A204.1 (cell line): Measurements from ENCODE around the gene TSHZ2.
"Not testable (repeated sequence)": the region's sequence is repeated elsewhere in the genome, so short reads cannot be mapped to it uniquely, and the experiment has no call there.

ENCODE experiments used
- FAIRE-seq: peaks from 2 replicates; lab custom pipeline; 2012; peaks lifted over from hg19 to GRCh38; lab: Jason Lieb, UNC

Gene TSHZ2

DNA sequence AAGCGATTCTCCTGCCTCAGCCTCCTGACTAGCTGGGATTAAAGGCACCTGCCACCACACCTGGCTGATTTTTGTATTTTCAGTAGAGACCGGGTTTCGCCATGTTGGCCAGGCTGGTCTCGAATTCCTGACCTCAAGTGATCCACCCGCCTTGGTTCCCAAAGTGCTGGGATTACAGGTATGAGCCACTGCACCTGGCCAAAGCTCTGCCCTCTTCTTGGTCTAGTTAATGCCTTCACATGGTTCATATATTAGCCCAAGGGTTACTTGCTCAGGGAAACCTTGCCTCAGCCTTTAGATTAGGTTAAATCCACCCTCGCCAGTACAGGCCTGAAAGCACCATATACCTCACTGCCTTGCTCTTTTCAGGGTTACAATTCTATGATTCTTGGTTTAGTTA, 26.1 kb downstream of the TSHZ2 start:
- FAIRE-seq: no peak

DNA sequence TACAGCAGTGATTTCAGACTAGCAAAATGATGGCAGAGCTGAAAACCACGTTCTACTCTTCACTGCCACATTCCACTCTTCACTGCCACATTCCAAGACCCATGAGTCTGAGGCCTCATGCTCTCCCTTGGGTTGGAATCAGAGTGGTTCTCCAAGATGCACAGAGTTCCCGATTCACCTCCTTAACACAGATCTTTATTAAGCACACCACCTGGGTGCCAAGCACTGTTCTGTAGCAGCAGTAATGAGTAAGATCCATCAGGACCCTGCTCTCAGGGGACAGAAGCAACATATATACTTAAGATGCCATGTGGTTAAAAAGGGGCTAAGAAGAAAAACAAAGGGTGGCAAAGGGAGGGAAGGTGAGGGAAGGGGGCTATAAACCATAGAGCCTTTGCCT, 26.9 kb downstream of the TSHZ2 start:
- FAIRE-seq: no peak

DNA sequence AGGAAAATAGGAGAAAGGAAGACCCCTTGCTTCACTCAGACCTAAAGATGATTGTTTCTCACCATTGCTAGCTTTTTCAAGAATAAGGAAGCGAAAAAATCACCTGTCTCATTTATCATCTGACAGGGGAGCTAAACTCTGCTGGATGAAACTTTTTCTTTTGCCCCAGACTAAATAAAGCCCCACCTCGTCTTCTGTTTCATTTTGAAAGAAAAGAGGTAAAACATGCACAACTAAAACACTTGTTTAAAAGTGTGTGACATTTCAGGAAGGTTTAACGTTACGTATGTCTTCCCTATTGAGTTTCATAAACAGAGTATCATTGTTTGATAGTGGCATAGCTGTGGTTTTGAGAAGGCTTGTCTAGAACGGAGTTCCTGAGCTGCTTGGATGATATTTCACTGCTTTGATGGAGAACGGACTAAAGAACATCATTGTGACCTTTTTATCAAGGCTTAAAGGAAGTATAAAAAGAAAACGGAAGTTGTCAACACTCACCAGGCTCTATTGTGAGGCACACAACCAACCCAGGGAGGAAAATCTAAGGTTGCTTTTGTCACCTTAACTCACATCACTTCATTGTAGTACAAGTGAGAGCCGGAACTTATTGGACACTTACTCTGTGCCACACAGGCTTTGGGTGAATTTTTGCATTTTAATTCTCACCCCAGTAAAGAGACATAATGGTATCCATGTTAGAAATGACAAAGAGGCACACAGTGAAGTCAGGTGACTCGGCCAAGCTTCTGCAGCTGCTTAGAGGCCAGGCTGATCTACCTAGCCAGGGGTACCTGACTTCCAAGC, 29.5 kb downstream of the TSHZ2 start:
- FAIRE-seq: no peak

DNA sequence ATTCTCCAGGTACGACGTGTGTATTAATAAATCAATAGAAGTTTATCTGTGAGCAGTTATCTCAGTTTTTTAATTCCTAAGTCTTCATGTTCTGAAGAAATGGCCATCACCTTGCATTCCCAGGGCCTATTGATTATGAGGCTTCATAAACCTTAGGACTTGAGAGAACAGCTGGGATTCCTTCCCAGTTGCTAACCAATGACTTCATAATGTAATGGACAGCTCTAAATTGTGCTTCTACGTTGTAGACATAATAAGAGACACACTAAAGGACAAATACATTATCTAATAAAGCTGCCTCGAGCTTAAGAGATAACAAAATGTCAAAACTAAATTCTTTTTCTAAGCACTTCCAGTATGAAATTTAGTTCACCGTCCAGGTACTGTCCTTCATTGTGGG, 30.6 kb downstream of the TSHZ2 start:
- no peak for FAIRE-seq

DNA sequence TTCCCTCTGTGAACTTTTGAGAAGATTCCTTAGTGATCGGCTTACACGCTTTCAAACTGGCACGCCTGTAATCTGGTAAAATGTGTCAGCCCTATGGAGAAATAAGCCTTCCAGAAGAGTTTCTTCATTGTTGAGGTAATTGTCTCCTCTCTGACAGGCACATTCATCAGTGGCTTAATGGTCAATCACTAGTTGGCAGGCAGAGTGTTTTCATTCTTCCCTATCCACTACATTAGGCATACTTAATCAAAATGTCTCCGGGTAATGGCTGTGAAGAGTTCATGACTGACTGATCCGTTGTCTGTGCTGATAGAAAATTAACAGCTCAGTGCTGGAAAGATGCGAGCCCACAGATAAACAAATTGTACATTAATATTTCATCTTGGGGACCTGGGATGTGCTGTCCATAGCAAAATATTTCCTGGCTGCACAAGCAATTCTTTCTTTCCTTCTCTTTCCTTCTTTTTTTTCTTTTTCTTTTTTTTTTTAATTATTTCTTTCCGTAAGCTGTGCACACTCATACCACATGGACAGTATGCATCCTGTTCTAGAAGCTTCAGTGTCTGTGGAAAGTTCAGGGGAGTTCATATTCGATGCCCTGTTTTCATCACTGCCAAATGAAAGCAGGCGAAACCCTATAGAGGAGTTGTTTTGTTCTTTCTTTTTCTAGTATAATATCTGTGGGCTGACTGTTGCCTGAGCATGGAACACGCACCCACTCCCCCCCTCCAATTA, 31.4 kb downstream of the TSHZ2 start:
- FAIRE-seq: no peak

DNA sequence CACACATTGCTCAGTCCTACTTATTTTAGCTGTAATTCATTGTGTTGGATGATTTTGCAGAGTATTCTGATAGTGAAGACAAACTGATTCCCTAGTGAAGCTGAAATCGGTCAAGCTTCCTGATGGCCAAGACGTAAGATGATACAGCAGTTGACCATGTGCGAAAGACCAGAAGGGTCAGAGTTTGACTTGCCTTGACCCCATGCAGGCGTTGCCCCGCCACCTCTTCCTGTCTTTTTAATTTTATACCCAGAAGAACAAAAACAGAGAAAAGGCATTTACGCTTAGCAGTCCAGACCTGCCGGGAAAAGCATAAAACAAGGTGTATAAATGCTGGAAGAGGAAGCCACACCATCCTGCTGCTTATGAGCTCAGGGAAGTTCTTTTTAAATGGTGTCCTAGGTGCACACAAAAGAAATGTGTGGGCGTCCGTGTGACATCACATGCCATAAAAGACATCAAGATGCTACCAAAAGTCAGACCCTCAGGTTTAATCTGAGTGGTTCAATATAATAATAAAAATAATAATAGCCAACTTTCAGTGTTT, 32.2 kb downstream of the TSHZ2 start:
- FAIRE-seq: no peak

DNA sequence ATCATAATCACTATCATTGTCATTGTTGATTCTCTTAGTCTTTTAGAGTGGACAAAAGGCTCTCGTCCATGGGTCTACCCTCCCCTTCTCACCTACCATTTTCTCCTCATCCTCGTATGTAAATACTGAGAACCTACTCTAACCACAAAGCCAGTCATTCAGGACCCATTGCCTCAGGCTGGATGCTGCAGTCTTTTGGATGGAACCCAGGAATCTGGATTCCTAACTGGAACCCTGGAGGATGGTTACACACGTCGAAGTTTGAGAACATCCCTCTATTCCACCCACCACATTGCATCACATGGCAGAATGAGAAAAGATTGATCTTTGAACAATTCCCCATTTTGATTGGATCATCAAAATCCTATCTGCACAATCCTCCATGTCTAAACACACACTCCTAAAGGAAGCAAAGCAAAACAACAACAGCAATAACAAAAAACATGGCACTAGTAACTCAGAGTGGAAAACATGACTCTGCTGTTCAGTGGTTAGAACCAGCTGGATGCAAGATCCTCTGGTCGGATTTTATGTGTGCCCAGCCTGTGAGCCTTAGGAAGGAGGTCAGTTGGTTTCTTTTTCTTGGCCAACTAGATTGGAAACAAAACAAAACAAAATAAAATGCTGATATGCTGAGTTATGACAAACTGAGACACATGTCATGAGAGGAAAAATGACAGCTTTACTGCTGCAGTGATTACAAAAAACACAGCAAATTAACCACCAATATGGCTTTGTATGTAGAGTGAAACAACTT, 38.0 kb downstream of the TSHZ2 start:
- no peak for FAIRE-seq

DNA sequence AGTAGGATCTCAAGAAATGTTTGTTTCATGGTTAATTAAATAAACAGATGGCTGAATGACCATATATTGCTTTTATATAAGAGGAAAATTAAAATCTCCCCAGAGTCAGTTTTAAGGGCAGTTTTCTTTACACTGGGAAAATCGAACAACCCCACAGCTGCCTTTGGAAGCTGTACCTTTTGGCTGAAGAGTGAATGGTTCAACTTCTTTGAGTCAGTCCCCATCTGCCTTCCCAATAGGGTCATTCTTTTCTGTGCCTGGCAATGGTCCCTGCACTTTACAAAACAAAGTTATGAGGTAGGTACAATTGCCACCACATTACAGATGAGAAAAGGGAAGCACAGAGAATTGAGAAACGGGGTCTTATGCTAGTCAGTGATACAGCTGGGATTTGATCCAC, 39.5 kb downstream of the TSHZ2 start:
- FAIRE-seq: no peak

DNA sequence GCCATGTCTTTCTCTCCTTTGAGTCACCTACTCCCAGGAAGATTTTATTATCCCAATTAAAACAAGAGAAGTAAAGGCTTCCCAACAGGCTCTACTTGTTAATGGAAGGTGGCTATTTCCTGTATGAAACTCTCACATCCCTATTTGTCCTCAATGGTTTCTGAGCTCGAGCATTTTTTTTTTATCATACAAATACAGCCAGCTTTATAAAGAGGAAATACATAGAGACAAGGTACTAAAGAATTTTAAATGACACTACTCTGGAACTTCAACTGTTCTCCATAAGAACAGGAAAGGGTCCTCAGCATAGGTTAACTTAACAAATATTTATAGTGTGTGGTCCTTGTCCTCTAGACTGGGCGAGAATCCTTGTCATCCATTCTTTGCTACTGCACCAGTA, 41.0 kb downstream of the TSHZ2 start:
- no peak for FAIRE-seq

DNA sequence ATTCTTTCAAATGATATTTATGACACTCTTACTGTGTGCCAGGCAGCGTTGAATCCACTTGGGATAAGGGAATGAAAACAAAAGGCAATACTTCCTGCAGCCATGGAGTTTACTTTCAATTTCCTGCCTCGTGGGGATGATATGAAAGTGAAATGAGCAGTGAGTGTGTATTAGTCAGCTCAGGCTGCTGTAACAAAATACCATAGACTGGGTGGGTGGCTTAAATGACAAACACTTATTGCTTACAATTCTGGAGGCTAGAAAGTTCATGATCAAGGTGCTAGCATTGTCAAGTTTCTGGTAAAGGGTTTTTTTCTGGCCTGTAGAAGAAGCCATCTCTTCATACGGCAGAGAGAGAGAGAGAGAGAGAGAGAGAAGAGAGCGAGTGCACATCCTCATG, 41.7 kb downstream of the TSHZ2 start:
- no peak for FAIRE-seq

DNA sequence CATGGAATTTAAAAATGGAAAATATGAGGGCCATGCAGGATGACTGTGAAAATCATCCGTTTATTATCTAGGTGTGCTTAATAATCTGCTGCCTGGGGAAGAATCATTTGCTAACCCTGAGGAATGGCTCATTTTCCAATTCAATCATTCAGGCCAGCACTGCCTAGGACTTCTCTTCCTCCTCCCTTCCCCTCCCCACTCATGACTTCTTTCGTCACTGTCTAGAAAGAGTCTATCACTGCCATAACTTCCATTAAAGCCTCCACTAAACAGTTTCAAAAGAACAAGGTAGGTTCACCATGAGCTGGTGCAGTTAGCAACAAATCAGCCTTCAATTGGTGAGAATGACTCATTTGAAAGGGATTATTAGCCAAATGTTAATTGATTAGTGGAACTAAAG, 43.9 kb downstream of the TSHZ2 start:
- FAIRE-seq: no peak

DNA sequence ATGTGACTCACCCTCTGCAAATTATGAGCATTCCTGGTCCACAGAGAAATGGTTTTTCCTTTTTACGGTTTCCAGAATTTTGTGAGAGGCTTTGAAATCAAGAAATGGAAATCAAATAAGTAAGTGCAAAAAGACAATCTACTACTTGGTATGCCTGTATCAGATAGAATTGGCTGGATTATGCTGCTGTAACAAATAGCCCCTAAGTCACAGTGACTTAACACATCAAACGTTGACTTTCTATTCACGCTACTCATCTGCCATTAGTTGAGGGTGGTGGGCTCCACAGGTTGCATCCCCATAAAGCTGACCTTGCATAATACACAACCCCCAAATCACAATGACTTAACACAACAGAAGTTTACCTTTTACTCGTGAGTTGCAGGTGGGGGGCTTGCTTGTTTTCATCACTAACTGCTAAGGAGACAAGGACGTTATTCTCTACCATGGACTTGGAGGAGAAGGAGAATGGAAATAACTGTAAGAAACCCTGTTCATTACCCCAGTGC, 44.4 kb downstream of the TSHZ2 start:
- no peak for FAIRE-seq

DNA sequence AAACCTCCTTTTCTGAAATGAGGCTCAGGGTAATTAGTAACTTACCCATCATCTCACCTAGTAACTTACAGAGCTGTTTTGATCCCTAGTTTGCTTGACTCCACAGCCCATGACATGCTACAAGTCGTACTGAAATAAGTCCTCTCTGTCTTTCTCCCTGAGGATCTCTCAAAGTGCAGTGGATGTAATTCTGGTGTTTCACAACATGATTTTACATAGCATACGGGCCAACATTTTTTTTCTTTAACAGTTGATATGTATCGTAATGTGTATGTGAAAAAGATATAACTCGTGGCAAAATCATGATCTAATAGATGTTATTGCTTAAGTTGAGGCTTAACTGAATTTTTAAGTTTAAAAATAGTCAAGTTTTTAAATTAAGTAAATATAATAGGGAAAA, 45.0 kb downstream of the TSHZ2 start:
- no peak for FAIRE-seq

DNA sequence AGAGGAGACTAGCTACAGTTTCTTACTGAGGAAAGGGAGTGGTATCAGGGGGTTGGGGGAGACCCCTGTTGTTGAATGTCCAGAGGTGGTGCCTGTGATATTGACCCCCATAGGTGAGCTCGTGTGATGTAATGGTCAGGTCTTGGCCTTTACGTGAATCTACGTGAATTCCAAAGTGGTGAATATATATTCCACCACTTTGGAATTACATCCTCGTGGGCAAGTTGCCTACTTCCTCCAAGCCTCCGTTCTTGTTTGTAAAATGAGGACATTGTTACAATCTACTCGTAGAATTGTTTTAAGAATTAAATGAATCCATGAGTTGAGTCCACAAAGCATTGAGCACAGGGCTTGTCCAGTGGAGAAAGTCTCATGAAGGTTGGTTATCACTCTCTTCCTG, 47.3 kb downstream of the TSHZ2 start:
- FAIRE-seq: no peak

DNA sequence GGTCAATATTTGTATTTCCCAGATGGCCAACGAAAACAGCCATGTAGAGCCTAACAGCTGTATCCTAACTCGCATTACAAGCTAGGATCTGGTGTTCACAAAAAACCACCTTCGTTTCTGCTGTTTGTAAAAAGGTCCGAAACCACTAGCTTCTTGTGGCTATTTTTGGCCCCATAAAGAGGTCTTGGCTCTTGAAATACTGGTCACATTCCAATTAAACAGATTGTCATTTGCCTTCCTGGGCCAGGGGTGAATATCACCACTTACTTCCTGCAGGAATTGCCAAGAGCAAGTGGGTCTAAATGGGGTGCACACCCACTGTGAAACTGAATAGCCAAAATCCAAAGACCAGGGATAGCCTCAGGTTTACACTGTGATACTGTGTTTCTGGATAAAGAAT, 48.2 kb downstream of the TSHZ2 start:
- no peak for FAIRE-seq

DNA sequence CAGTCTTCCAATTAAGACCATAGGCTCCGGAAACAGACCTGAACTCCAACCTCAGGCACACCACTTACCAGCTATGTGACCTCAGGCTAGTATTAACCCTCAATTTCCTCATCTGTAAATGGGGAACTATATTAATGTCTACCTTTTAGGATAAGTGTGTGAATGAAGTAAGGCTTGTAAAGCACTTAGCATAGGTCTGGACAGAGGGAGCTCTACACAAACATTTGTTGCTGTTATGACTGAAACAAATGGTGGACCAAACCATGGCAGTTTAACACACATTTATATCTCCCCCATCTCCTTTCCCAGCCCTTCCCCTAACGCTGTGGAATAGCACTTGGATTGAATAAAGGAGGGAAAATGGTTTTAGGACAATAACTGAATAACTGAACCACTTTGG, 48.7 kb downstream of the TSHZ2 start:
- no peak for FAIRE-seq

DNA sequence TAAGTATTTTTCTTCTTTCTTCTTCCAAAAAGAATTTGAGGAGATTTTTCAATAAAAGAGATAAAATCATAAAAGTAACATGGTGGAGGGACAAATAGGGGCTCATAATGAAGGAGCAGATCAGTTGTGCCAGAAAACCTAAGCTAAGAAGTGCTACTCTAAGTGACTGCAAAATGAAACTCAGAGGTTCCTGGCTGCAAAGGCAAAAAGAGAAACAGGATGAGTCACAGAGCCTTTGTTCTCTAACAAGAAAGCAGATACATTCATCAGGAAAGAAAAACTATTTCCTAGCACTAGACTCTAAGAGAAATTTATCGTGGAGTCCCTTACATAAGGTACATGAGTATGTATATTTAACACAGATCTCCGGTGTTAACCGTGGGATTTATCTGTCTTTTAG, 49.8 kb downstream of the TSHZ2 start:
- FAIRE-seq: no peak

DNA sequence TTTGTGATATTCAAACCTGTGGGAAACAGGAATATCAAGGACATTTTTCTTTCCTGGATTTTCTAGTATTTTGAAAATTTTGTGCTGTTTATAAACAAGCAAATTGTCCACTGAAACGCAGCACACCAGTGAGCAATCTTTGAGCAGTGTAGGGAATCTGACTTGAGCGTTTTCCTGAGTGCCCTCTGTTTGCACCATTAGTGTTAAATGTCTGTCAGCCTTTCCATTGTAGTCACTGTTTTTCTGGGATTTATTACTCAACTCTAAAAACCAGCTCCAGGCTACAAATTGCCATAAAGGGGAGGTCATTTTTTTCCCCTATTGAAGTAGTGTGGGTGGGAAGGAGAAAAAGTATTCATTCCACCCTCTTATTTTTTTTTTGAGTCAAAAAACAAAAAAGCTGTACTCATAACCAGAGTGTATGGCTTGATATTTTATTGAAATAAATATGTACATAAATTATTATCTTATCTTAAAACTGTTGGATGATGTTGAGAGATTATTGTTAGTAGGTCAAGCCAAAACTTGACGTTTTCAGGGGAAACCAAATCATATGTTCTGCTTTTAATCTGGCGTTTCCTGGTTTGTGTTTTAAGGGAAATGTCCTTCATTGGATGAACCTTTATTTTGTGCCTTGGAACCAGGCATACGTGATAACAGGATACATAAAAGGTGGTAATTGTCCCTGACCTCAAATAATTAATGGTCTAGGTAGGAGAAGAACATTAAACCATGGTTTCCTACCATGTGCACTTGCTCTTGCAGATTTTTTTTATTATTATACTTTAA, 51.8 kb downstream of the TSHZ2 start:
- no peak for FAIRE-seq

DNA sequence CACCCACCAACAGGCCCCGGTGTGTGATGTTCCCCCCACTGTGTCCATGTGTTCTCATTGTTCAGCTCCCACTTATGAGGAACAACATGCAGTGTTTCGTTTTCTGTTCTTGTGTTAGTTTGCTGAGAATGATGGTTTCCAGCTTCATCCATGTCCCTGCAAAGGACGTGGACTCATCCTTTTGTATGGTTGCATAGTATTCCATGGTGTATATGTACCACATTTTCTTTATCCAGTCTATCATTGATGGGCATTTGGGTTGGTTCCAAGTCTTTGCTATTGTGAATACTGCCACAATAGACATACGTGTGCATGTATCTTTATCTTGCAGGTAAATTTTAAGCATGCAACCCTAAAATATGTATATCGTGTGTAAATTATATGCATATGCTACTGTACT, 52.5 kb downstream of the TSHZ2 start:
- not testable (repeated sequence) for FAIRE-seq

DNA sequence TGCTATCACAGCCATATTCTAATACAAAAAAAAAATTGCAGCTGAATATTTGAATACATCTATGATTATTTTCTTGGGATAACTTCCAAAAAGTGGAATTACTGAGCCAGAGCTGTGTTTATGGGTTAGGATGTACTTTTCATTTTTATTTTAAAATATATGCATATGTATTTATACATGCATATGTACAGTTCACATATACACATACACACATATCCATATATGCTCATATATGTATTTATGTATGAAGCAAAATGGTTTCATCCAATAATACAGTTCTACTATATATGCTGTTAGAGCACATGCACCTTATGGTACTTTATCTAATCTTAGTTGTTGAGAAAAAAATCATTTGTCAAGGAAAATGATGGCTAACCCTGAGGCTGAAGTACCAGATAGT, 54.9 kb downstream of the TSHZ2 start:
- FAIRE-seq: no peak

DNA sequence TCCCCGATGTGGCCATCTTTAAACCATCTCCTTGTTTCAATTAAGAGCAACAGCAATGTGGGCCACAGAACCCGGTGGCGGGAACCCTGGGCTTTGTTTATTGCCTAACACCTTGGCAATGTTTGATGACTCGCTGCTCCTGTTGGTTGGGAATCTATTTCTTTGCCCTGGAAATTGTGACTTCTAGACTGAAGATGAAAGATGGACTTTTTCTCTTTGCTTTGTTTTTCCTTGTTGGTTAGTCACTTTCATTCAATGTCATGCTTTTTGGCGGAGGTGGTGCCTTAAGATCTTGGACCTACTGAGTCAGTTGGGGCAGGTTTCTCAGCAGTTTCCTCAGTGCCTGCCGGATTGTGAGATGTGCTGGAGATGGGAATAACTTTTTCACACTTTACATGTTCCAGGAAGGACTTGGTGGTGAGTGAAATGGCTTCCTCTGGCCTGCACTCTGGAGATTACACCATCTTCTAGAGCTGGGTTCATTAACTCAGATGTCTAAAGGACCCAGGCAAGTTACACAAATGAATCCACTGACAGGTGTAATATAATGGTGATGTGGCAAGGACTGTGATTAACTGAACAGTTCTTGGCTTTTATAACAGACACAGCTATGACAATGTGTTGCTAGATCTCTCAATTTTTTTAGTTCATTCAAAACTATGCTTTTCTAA, 56.3 kb downstream of the TSHZ2 start:
- FAIRE-seq: no peak
